Measurements from ENCODE around the gene CABP4. TPM values are rescaled to one million over a fixed set of nuclear protein-coding genes. Genes with fewer than 3 reads are reported as not detected.
A peak's percentile ranks its signal among the peaks of the same experiment; 100 is the strongest.

CABP4 gene
- total RNA-seq, 1 experiment from 2014 or later: not detected

- POLR2A ChIA-PET: no interaction called here
- no peak for TF ChIP-seq CTCF (IDR thresholded peaks at IDR 0.05; ENCODE audit: insufficient read depth in 1 of 2, low read depth in 1 of 2, low read length in 1 of 2, severe bottlenecking in 1 of 2, unreplicated experiment in 1 of 2)
- H3K27me3 Mint-ChIP-seq (ENCODE audit: insufficient read depth, unreplicated experiment): no peaks in the 10 kb centered on the region
These were observed 2.8 kb upstream of the CABP4 start, which contains the start of gene GPR152 for GRCh38 chr11:67452141-67452952. Gene GPR152 (minus strand): TSS chr11:67452729. CDS start chr11:67452724, 5 bp downstream.

GRCh38 chr11:67453816-67454732 is 1.1 kb upstream of the CABP4 start:
- Histone ChIP-seq H3K4me3 (ENCODE audit: low read depth, low read length) (no peak overlapping the region), H3K4me1 (no peaks in the 10 kb centered on the region), H3K27me3 (replicated peaks; ENCODE audit: control insufficient read depth, insufficient read depth, low read length) (no peaks in the 10 kb centered on the region), H3K36me3 (ENCODE audit: control insufficient read depth, insufficient read depth, low read length) (no peaks in the 10 kb centered on the region), H3K9me3 (no peaks in the 10 kb centered on the region)
- H3K9me3 Mint-ChIP-seq (ENCODE audit: unreplicated experiment): no peaks in the 10 kb centered on the region
- H3K27me3 Mint-ChIP-seq (ENCODE audit: insufficient read depth, unreplicated experiment): no peaks in the 10 kb centered on the region
- H3K4me1 Mint-ChIP-seq (ENCODE audit: low read depth, unreplicated experiment): no peaks in the 10 kb centered on the region
- no peak for TF ChIP-seq CTCF (IDR thresholded peaks at IDR 0.05; ENCODE audit: insufficient read depth in 1 of 2, low read depth in 1 of 2, low read length in 1 of 2, severe bottlenecking in 1 of 2, unreplicated experiment in 1 of 2)
- ChIA-PET POLR2A (no interaction called here), CTCF (no interaction called here)
- no peak for DNase-seq
- no peak overlapping the region for H3K27ac Mint-ChIP-seq (ENCODE audit: unreplicated experiment)
- BruUV-seq (replicated peaks): no TSS peak
- H3K4me3 Mint-ChIP-seq (ENCODE audit: unreplicated experiment): no peak overlapping the region
- no peaks in the 10 kb centered on the region for H3K36me3 Mint-ChIP-seq (ENCODE audit: insufficient read depth, unreplicated experiment)
- intact Hi-C loops (cut with micrococcal nuclease; ENCODE audit: unreplicated experiment): no loop called here

More at GRCh38 chr11:67452141-67452952, 2.8 kb upstream of the CABP4 start, which contains the start of gene GPR152:
- no peak within 1 kb of the TSS for H3K27ac Mint-ChIP-seq (ENCODE audit: unreplicated experiment)
- no peaks in the 10 kb centered on the region for H3K9me3 Mint-ChIP-seq (ENCODE audit: unreplicated experiment)
- no TSS peak for BruUV-seq (replicated peaks)
- H3K9me3 ChIP-seq: no peaks in the 10 kb centered on the region
- intact Hi-C loops (cut with micrococcal nuclease; ENCODE audit: unreplicated experiment): no loop called here
- no peaks in the 10 kb centered on the region for H3K4me1 ChIP-seq
- H3K4me1 Mint-ChIP-seq (ENCODE audit: low read depth, unreplicated experiment): no peaks in the 10 kb centered on the region
- no peaks in the 10 kb centered on the region for H3K36me3 ChIP-seq (ENCODE audit: control insufficient read depth, insufficient read depth, low read length)
- no peak for DNase-seq
- no peak within 1 kb of the TSS for H3K4me3 ChIP-seq (ENCODE audit: low read depth, low read length)
- CTCF ChIA-PET: interaction anchor here (1.1 kb wide), 1 partner anchor 51 kb away, joined by 3 read pairs; the partner anchor contains the start of gene PPP1CA
- no peaks in the 10 kb centered on the region for H3K36me3 Mint-ChIP-seq (ENCODE audit: insufficient read depth, unreplicated experiment)
- no peaks in the 10 kb centered on the region for H3K27me3 ChIP-seq (replicated peaks; ENCODE audit: control insufficient read depth, insufficient read depth, low read length)
- no peak within 1 kb of the TSS for H3K4me3 Mint-ChIP-seq (ENCODE audit: unreplicated experiment)

- Mint-ChIP-seq H3K4me3 (ENCODE audit: unreplicated experiment) (no peak overlapping the region), H3K27me3 (ENCODE audit: insufficient read depth, unreplicated experiment) (no peaks in the 10 kb centered on the region), H3K27ac (ENCODE audit: unreplicated experiment) (no peak overlapping the region), H3K36me3 (ENCODE audit: insufficient read depth, unreplicated experiment) (no peaks in the 10 kb centered on the region), H3K9me3 (ENCODE audit: unreplicated experiment) (no peaks in the 10 kb centered on the region), H3K4me1 (ENCODE audit: low read depth, unreplicated experiment) (no peaks in the 10 kb centered on the region)
- intact Hi-C loops (cut with micrococcal nuclease; ENCODE audit: unreplicated experiment): no loop called here
- ChIA-PET CTCF (interaction anchor here (0.6 to 1.0 kb wide), 2 partner anchors 8 to 55 kb away, joined by 3 read pairs; partner anchors contain the start of gene PPP1CA), POLR2A (no interaction called here)
- peak in 1 of 2 experiments; percentile 40 for DNase-seq
- Histone ChIP-seq H3K9me3 (no peaks in the 10 kb centered on the region), H3K27me3 (replicated peaks; ENCODE audit: control insufficient read depth, insufficient read depth, low read length) (no peaks in the 10 kb centered on the region), H3K36me3 (ENCODE audit: control insufficient read depth, insufficient read depth, low read length) (no peaks in the 10 kb centered on the region), H3K4me1 (no peaks in the 10 kb centered on the region), H3K4me3 (ENCODE audit: low read depth, low read length) (no peak overlapping the region)
- no peak for TF ChIP-seq CTCF (IDR thresholded peaks at IDR 0.05; ENCODE audit: insufficient read depth in 1 of 2, low read depth in 1 of 2, low read length in 1 of 2, severe bottlenecking in 1 of 2, unreplicated experiment in 1 of 2)
- BruUV-seq (replicated peaks): no TSS peak
These were observed 1.0 kb downstream of the CABP4 start for GRCh38 chr11:67456068-67456705.
